ENCODE results near the gene NT5C2.

NT5C2 gene

DNA sequence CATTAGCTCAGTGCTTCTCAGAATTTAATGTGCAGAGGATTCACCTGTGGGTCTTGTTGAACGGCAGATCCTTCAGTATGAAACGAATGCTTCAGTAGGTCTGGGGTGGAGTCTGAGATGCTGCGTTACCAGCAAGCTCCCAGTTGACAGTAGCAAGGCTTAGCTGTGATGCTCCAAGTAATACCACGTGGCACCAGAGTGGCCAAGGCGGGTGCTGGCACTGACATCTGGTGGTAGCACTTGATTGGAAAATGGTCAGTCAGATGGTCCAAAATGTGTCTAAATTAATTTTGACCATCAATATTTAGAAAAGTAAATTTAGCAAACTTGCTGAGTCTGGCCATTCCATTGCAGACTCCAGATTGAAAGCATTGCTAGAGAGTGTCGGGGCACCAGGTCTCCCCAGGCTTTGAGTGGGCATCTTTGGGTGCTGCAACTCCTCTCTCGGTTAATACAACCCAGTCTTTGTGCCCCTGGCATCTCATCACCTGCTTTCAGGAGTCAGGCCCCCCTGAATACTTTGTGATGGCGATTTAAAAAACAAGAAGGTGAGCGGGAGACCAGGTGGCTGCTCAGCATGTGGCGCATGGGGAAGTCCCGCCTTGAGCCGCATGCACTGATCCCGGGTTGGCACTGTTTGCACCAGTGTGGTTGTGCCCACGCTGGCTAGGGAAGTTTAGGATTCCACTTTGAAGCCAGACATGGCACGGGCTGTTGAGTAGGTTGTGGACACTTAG, 130.1 kb downstream of the NT5C2 start:
- Histone ChIP-seq H3K4me3 (ENCODE audit: low read depth in 1 of 2, low read length in 2 of 2) (no peak overlapping the region), H3K27me3 (ENCODE audit: insufficient read depth, low read length, poor library complexity) (no peaks in the 10 kb centered on the region), H3K79me2 (ENCODE audit: insufficient read depth, low read length) (no peaks in the 10 kb centered on the region), H3K9me3 (ENCODE audit: insufficient read depth, low read length, severe bottlenecking) (no peaks in the 10 kb centered on the region), H2AFZ (ENCODE audit: low read depth, low read length) (no peak overlapping the region), H3K27ac (ENCODE audit: low read length) (no peak overlapping the region), H3K4me1 (ENCODE audit: insufficient read depth, low read length) (no peaks in the 10 kb centered on the region), H3K36me3 (ENCODE audit: insufficient read depth, low read length) (no peaks in the 10 kb centered on the region), H4K20me1 (ENCODE audit: insufficient read depth, low read length) (no peaks in the 10 kb centered on the region), H3K4me2 (ENCODE audit: insufficient read depth, low read length) (no peak overlapping the region), H3K9ac (ENCODE audit: low read depth, low read length) (no peak overlapping the region)
- no peak for ATAC-seq (ENCODE audit: insufficient read depth, low read depth)
- no peak for TF ChIP-seq EZH2 (IDR thresholded peaks at IDR 0.05; ENCODE audit: borderline replicate concordance, low read depth, low read length, severe bottlenecking)
- TF ChIP-seq, protein P1, sequence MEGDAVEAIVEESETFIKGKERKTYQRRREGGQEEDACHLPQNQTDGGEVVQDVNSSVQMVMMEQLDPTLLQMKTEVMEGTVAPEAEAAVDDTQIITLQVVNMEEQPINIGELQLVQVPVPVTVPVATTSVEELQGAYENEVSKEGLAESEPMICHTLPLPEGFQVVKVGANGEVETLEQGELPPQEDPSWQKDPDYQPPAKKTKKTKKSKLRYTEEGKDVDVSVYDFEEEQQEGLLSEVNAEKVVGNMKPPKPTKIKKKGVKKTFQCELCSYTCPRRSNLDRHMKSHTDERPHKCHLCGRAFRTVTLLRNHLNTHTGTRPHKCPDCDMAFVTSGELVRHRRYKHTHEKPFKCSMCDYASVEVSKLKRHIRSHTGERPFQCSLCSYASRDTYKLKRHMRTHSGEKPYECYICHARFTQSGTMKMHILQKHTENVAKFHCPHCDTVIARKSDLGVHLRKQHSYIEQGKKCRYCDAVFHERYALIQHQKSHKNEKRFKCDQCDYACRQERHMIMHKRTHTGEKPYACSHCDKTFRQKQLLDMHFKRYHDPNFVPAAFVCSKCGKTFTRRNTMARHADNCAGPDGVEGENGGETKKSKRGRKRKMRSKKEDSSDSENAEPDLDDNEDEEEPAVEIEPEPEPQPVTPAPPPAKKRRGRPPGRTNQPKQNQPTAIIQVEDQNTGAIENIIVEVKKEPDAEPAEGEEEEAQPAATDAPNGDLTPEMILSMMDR (IDR thresholded peaks at IDR 0.05; ENCODE audit: borderline replicate concordance, extremely low read depth, low read length, poor library complexity, severe bottlenecking) = no peak
- no peak for DNase-seq

DNA sequence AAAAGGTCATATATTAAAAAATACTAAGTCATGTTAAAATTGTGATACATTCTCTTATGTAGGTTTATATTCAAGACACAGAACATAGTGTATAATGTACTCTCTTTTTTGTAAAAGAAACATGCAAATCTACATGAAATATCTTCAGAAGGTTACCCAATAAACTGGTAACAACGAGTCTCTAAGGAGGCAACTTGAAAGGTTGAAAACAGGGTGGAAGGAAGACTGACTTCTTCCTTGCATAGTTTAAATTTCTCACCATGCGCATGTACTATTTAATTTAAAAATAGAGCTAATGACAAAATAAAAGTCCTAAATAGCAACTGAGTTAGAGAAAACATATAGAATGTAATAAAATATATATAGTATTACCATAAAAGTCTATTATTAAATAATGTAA, 132.5 kb downstream of the NT5C2 start:
- H3K4me1 ChIP-seq (ENCODE audit: insufficient read depth, low read length) = no peaks in the 10 kb centered on the region
- DNase-seq (no peak), ATAC-seq (ENCODE audit: insufficient read depth, low read depth) (no peak)
- no peak overlapping the region for H3K27ac ChIP-seq (ENCODE audit: low read length)
- no peak overlapping the region for H3K9ac ChIP-seq (ENCODE audit: low read depth, low read length)
- no peaks in the 10 kb centered on the region for H3K36me3 ChIP-seq (ENCODE audit: insufficient read depth, low read length)
- no peaks in the 10 kb centered on the region for H3K9me3 ChIP-seq (ENCODE audit: insufficient read depth, low read length, severe bottlenecking)
- no peaks in the 10 kb centered on the region for H3K27me3 ChIP-seq (ENCODE audit: insufficient read depth, low read length, poor library complexity)
- no peaks in the 10 kb centered on the region for H3K79me2 ChIP-seq (ENCODE audit: insufficient read depth, low read length)
- H2AFZ ChIP-seq (ENCODE audit: low read depth, low read length) = no peak overlapping the region
- TF ChIP-seq, protein P1 (IDR thresholded peaks at IDR 0.05; ENCODE audit: borderline replicate concordance, extremely low read depth, low read length, poor library complexity, severe bottlenecking) = no peak
- no peak for TF ChIP-seq EZH2 (IDR thresholded peaks at IDR 0.05; ENCODE audit: borderline replicate concordance, low read depth, low read length, severe bottlenecking)
- no peaks in the 10 kb centered on the region for H4K20me1 ChIP-seq (ENCODE audit: insufficient read depth, low read length)
- H3K4me3 ChIP-seq (ENCODE audit: low read depth in 1 of 2, low read length in 2 of 2) = no peak overlapping the region
- no peak overlapping the region for H3K4me2 ChIP-seq (ENCODE audit: insufficient read depth, low read length)

DNA sequence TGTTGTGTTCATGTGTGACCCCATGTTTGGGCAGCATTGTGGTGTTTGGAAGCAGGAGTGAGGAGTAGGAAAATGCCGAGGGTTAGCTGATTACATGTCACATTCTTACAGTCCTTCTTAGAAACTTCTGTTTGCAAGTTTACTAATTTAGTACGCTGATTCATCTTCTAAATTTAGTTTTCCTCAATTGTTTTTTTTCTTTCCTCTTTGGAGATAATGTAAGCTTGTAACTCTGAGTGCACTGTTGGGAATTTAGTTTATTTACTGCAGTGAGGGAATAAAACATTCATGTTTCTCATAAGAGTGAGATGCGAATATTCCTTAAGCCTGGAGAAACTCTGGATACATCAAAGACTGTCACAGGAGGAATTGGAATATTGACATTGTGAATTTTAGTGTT, 135.0 kb downstream of the NT5C2 start:
- H3K79me2 ChIP-seq (ENCODE audit: insufficient read depth, low read length) = no peaks in the 10 kb centered on the region
- DNase-seq (no peak), ATAC-seq (ENCODE audit: insufficient read depth, low read depth) (no peak)
- H4K20me1 ChIP-seq (ENCODE audit: insufficient read depth, low read length) = no peaks in the 10 kb centered on the region
- H3K4me1 ChIP-seq (ENCODE audit: insufficient read depth, low read length) = peaks cover 22% of the 10 kb centered on the region
- no peaks in the 10 kb centered on the region; the same call in 1 of the 2 replicates for H3K36me3 ChIP-seq (ENCODE audit: insufficient read depth, low read length)
- H3K27ac ChIP-seq (ENCODE audit: low read length) = no peak overlapping the region
- no peaks in the 10 kb centered on the region for H3K9me3 ChIP-seq (ENCODE audit: insufficient read depth, low read length, severe bottlenecking)
- H3K4me3 ChIP-seq (ENCODE audit: low read depth in 1 of 2, low read length in 2 of 2) = no peak overlapping the region
- no peaks in the 10 kb centered on the region for H3K27me3 ChIP-seq (ENCODE audit: insufficient read depth, low read length, poor library complexity)
- H3K9ac ChIP-seq (ENCODE audit: low read depth, low read length) = no peak overlapping the region
- H3K4me2 ChIP-seq (ENCODE audit: insufficient read depth, low read length) = no peak overlapping the region
- TF ChIP-seq, protein P1 (IDR thresholded peaks at IDR 0.05; ENCODE audit: borderline replicate concordance, extremely low read depth, low read length, poor library complexity, severe bottlenecking) = no peak
- TF ChIP-seq EZH2 (IDR thresholded peaks at IDR 0.05; ENCODE audit: borderline replicate concordance, low read depth, low read length, severe bottlenecking) = no peak
- no peak overlapping the region for H2AFZ ChIP-seq (ENCODE audit: low read depth, low read length)

Measured in DND-41 (cell line).